H9 (cell line): Measurements from ENCODE around the gene CCDC149. TPM values are rescaled to one million over a fixed set of nuclear protein-coding genes. Genes with fewer than 3 reads are reported as not detected.

ENCODE experiments used
- DNase-seq: peaks from one replicate; pipeline ENCODE4 v3.0.0-alpha.2; 2017
- H2AFZ ChIP-seq: one replicate; pipeline ENCODE4 v1.6.1; 2013; ENCODE audit warnings: mild to moderate bottlenecking, low read length, control low read depth, moderate library complexity
- H2AK5ac ChIP-seq: 2 replicates; pipeline ENCODE4 v1.6.1; 2013; ENCODE audit warnings: low read length, control low read depth, mixed read lengths; ENCODE audit not compliant: insufficient read length
- H2BK120ac ChIP-seq: one replicate; pipeline ENCODE4 v1.6.1; 2013; ENCODE audit warnings: low read depth, mild to moderate bottlenecking, low read length, control low read depth, inconsistent platforms; ENCODE audit not compliant: poor library complexity, severe bottlenecking
- H2BK12ac ChIP-seq: 2 replicates; pipeline ENCODE4 v1.6.1; 2013; ENCODE audit warnings: low read length, control low read depth, mixed read lengths, low read depth; ENCODE audit not compliant: insufficient read length
- H2BK15ac ChIP-seq: 2 replicates; pipeline ENCODE4 v1.6.1; 2013; ENCODE audit warnings: low read depth, low read length, control low read depth
- H2BK20ac ChIP-seq: one replicate; pipeline ENCODE4 v1.6.1; 2013; ENCODE audit warnings: low read depth, mild to moderate bottlenecking, low read length, control low read depth, inconsistent platforms; ENCODE audit not compliant: poor library complexity, severe bottlenecking
- H2BK5ac ChIP-seq: 2 replicates; pipeline ENCODE4 v1.6.1; 2013; ENCODE audit warnings: low read length, control low read depth, mixed read lengths; ENCODE audit not compliant: insufficient read length
- H3K14ac ChIP-seq: 2 replicates; pipeline ENCODE4 v1.6.1; 2013; ENCODE audit warnings: low read length, control low read depth; ENCODE audit not compliant: insufficient read depth
- H3K18ac ChIP-seq: 2 replicates; pipeline ENCODE4 v1.6.1; 2013; ENCODE audit warnings: low read depth, mild to moderate bottlenecking, mixed read lengths, low read length, control low read depth; ENCODE audit not compliant: insufficient read length
- H3K23ac ChIP-seq: 2 replicates; pipeline ENCODE4 v1.6.1; 2013; ENCODE audit warnings: low read length, control low read depth, mixed read lengths, low read depth; ENCODE audit not compliant: insufficient read length
- H3K23me2 ChIP-seq: 2 replicates; pipeline ENCODE4 v1.6.1; 2013; ENCODE audit warnings: low read depth, mild to moderate bottlenecking, mixed read lengths, low read length, control low read depth; ENCODE audit not compliant: insufficient read length, poor library complexity, severe bottlenecking
- H3K27ac ChIP-seq: 2 replicates; pipeline ENCODE4 v1.5.1; 2013; ENCODE audit warnings: low read length, control low read depth, mixed read lengths, low read depth; ENCODE audit not compliant: insufficient read length
- H3K27me3 ChIP-seq: 2 replicates; pipeline ENCODE4 v1.6.1; 2013; ENCODE audit warnings: low read length, control low read depth, inconsistent platforms; ENCODE audit not compliant: insufficient read depth
- H3K4ac ChIP-seq: 2 replicates; pipeline ENCODE4 v1.6.1; 2013; ENCODE audit warnings: low read depth, mild to moderate bottlenecking, control low read depth, inconsistent platforms, low read length, moderate library complexity
- H3K4me1 ChIP-seq: 2 replicates; pipeline ENCODE4 v1.6.1; 2013; ENCODE audit warnings: low read length, control low read depth, inconsistent platforms; ENCODE audit not compliant: insufficient read depth
- H3K4me2 ChIP-seq: 2 replicates; pipeline ENCODE4 v1.6.1; 2013; ENCODE audit warnings: low read length, control low read depth, mixed read lengths; ENCODE audit not compliant: insufficient read length, insufficient read depth
- H3K56ac ChIP-seq: 2 replicates; pipeline ENCODE4 v1.6.1; 2013; ENCODE audit warnings: low read depth, mild to moderate bottlenecking, mixed read lengths, low read length, control low read depth; ENCODE audit not compliant: insufficient read length
- H3K79me1 ChIP-seq: 2 replicates; pipeline ENCODE4 v1.6.1; 2013; ENCODE audit warnings: low read depth, mild to moderate bottlenecking, moderate library complexity, low read length, control low read depth, inconsistent platforms; ENCODE audit not compliant: insufficient read depth, poor library complexity, severe bottlenecking
- H3K79me2 ChIP-seq: 2 replicates; pipeline ENCODE4 v1.6.1; 2013; ENCODE audit warnings: low read length, control low read depth, inconsistent platforms; ENCODE audit not compliant: insufficient read depth
- H3K9ac ChIP-seq: 2 replicates; pipeline ENCODE4 v1.6.1; 2013; ENCODE audit warnings: low read length, control low read depth, mixed read lengths; ENCODE audit not compliant: insufficient read length; ENCODE audit errors: extremely low read depth
- H3K9me3 ChIP-seq: one replicate; pipeline ENCODE4 v1.6.1; 2013; ENCODE audit warnings: low read depth, low read length, inconsistent platforms; ENCODE audit not compliant: control insufficient read depth
- H3T11ph ChIP-seq: one replicate; pipeline ENCODE4 v1.6.1; 2013; ENCODE audit warnings: mild to moderate bottlenecking, low read length, control low read depth, inconsistent platforms
- H4K20me1 ChIP-seq: one replicate; pipeline ENCODE4 v1.6.1; 2013; ENCODE audit not compliant: control insufficient read depth, insufficient read length, insufficient read depth
- H4K5ac ChIP-seq: 2 replicates; pipeline ENCODE4 v1.6.1; 2013; ENCODE audit warnings: low read depth, mild to moderate bottlenecking, mixed read lengths, low read length, control low read depth; ENCODE audit not compliant: insufficient read length
- H4K8ac ChIP-seq: replicated peaks from 2 replicates; pipeline ENCODE4 v1.6.1; 2013; ENCODE audit warnings: low read length, control low read depth, mixed read lengths, low read depth; ENCODE audit not compliant: insufficient read length
- H4K91ac ChIP-seq: 2 replicates; pipeline ENCODE4 v1.6.1; 2013; ENCODE audit warnings: low read depth, mild to moderate bottlenecking, moderate library complexity, mixed read lengths, low read length, control low read depth; ENCODE audit not compliant: insufficient read length
- H3K27ac Mint-ChIP-seq, 3 experiments: 2 replicates in 2 of 3; 3 replicates in 1 of 3; pipeline ENCODE4 v1.8.0; 2020 to 2021; ENCODE audit warnings: mixed read lengths in 3 of 3, mild to moderate bottlenecking in 1 of 3, moderate library complexity in 1 of 3
- H3K27me3 Mint-ChIP-seq: 2 replicates; pipeline ENCODE4 v1.8.0; 2021; ENCODE audit warnings: low read depth, mild to moderate bottlenecking, moderate library complexity, mixed read lengths
- H3K36me3 Mint-ChIP-seq, 3 experiments: 2 replicates in 2 of 3; 3 replicates in 1 of 3; pipeline ENCODE4 v1.8.0; 2020 to 2021; ENCODE audit warnings: low read depth in 3 of 3, mixed read lengths in 3 of 3; ENCODE audit not compliant: insufficient read depth in 1 of 3
- H3K4me1 Mint-ChIP-seq, 2 experiments: 2 replicates each; pipeline ENCODE4 v1.8.0; 2020; ENCODE audit warnings: mixed read lengths in 2 of 2
- H3K4me3 Mint-ChIP-seq, 2 experiments: 2 replicates in 1 of 2; 3 replicates in 1 of 2; pipeline ENCODE4 v1.8.0; 2020 to 2021; ENCODE audit warnings: mild to moderate bottlenecking in 2 of 2, mixed read lengths in 2 of 2, moderate library complexity in 1 of 2
- H3K9me3 Mint-ChIP-seq, 2 experiments: 2 replicates in 1 of 2; 3 replicates in 1 of 2; pipeline ENCODE4 v1.8.0; 2020; ENCODE audit warnings: mild to moderate bottlenecking in 2 of 2, mixed read lengths in 2 of 2, moderate library complexity in 1 of 2
- CTCF ChIP-seq: fragments of 200-600 bp; sonication (generic); conservative IDR thresholded peaks from 3 replicates; pipeline ENCODE4 v1.8.0; 2021; ENCODE audit warnings: antibody characterized with exemption, mild to moderate bottlenecking
- WGBS: extraction: QIAGEN DNeasy Blood & Tissue Kit; methylation state at CpG from one replicate; pipeline ENCODE4 v1.1.7; 2013; ENCODE audit warnings: missing lambda C conversion rate, low lambda C conversion rate, mixed read lengths; ENCODE audit not compliant: insufficient read length; ENCODE audit errors: extremely low coverage; 5-methylcytosine and 5-hydroxymethylcytosine counted together
- total RNA-seq: library from RNA; stranded (reverse); gene quantifications from 2 replicates; pipeline ENCODE4 v1.2.1, GENCODE V29; 2021

The CCDC149 gene
- total RNA-seq, 1 experiment from 2014 or later = 4.5 TPM

- Histone ChIP-seq H2BK120ac (no peak overlapping the region), H4K8ac (no peak overlapping the region), H3K23ac (no peak overlapping the region), H3T11ph (no peak overlapping the region), H2BK5ac (no peak overlapping the region), H4K5ac (no peak overlapping the region), H3K79me2 (no peaks in the 10 kb centered on the region), H3K79me1 (no peaks in the 10 kb centered on the region), H3K27me3 (no peaks in the 10 kb centered on the region), H2AFZ (no peak overlapping the region), H3K9me3 (no peaks in the 10 kb centered on the region), H3K18ac (no peak overlapping the region), H3K9ac (no peak overlapping the region), H2BK15ac (no peak overlapping the region), H2AK5ac (no peak overlapping the region), H3K4me1 (no peaks in the 10 kb centered on the region), H3K27ac (no peak overlapping the region), H4K91ac (no peak overlapping the region), H3K4me2 (no peak overlapping the region), H3K4ac (no peak overlapping the region), H2BK12ac (no peak overlapping the region), H4K20me1 (no peaks in the 10 kb centered on the region), H3K56ac (no peak overlapping the region), H3K23me2 (no peaks in the 10 kb centered on the region), H2BK20ac (no peak overlapping the region), H3K14ac (no peak overlapping the region)
- no peak for TF ChIP-seq CTCF
- Mint-ChIP-seq H3K36me3 (no peaks in the 10 kb centered on the region), H3K27me3 (no peaks in the 10 kb centered on the region), H3K4me1 (peaks cover 0 to 3% of the 10 kb centered on the region in 2 experiments; a peak in 1 of 4 replicates), H3K27ac (no peak overlapping the region; a peak in 1 of 7 replicates), H3K9me3 (no peaks in the 10 kb centered on the region), H3K4me3 (no peak overlapping the region)
- no peak for DNase-seq
- no CpG with 5 or more reads among the region's 5 CpGs for WGBS
Observed at GRCh38 chr4:24840362-24840761, 72.5 kb downstream of the CCDC149 start.
